Lower leg skin (tissue), 3 donors: ENCODE measurements around the gene PTCH1.

Source experiments
- CTCF ChIP-seq, 3 donors: fragments of 450-650 bp; IDR thresholded peaks; one replicate each; pipeline ENCODE4 v1.5.1; 2016; ENCODE audit warnings: antibody characterized with exemption in 3 of 3, mild to moderate bottlenecking in 3 of 3, moderate library complexity in 2 of 3
- POLR2A ChIP-seq, 2 donors: fragments of 450-650 bp; IDR thresholded peaks; one replicate each; pipeline ENCODE4 v1.6.1; 2016 to 2017; ENCODE audit warnings: antibody characterized with exemption in 2 of 2, mild to moderate bottlenecking in 1 of 2, moderate library complexity in 1 of 2

- no peak for TF ChIP-seq CTCF (IDR thresholded peaks at IDR 0.05)
- no peak for TF ChIP-seq POLR2A (IDR thresholded peaks at IDR 0.05)
These were observed 9.9 kb downstream of the PTCH1 start for GRCh38 chr9:95506678-95507463.
